Measurements from ENCODE around the gene CRYBG1. TPM values are rescaled to one million over a fixed set of nuclear protein-coding genes. Genes with fewer than 3 reads are reported as not detected.
"Not testable (repeated sequence)": the region's sequence is repeated elsewhere in the genome, so short reads cannot be mapped to it uniquely, and the experiment has no call there.

Gene CRYBG1
- total RNA-seq, 2 donors from 2014 or later, result 2.5 to 2.7 TPM

GRCh38 chr6:106579281-106579680 is 218.8 kb downstream of the CRYBG1 start:
- Histone ChIP-seq H3K9ac (ENCODE audit: extremely low read depth, low read length, poor library complexity, severe bottlenecking) (no peak overlapping the region), H3K4me1 (ENCODE audit: control insufficient read depth, insufficient read depth, low read length) (no peaks in the 10 kb centered on the region), H3K4me3 (ENCODE audit: low read length) (no peak overlapping the region), H3K27me3 (ENCODE audit: control insufficient read depth, insufficient read depth, low read length, poor library complexity, severe bottlenecking) (no peaks in the 10 kb centered on the region), H3K27ac (ENCODE audit: low read depth, low read length) (no peak overlapping the region), H3K36me3 (ENCODE audit: control insufficient read depth, insufficient read depth, low read length) (no peaks in the 10 kb centered on the region), H3K9me3 (ENCODE audit: control insufficient read depth, low read length) (no peaks in the 10 kb centered on the region)
- 94 to 95% methylated on average over 2 of the region's 2 CpGs for WGBS, 2 experiments (ENCODE audit: insufficient coverage in 1 of 2, insufficient read length in 1 of 2)
- Mint-ChIP-seq H3K9me3 (no peaks in the 10 kb centered on the region), H3K27me3 (ENCODE audit: insufficient read depth) (no peaks in the 10 kb centered on the region), H3K27ac (no peak overlapping the region), H3K4me1 (peaks cover 1% of the 10 kb centered on the region), H3K4me3 (no peak overlapping the region), H3K36me3 (ENCODE audit: low read depth) (peaks cover 4% of the 10 kb centered on the region)
- no peak for TF ChIP-seq CTCF (conservative IDR thresholded peaks at IDR 0.05)
- DNase-seq, result no peak

- H3K27me3 ChIP-seq (ENCODE audit: control insufficient read depth, insufficient read depth, low read length, poor library complexity, severe bottlenecking), result no peaks in the 10 kb centered on the region
- TF ChIP-seq CTCF (conservative IDR thresholded peaks at IDR 0.05), result no peak
- H3K4me1 Mint-ChIP-seq, result peaks cover 13% of the 10 kb centered on the region
- no peak overlapping the region for H3K27ac ChIP-seq (ENCODE audit: low read depth, low read length)
- no peaks in the 10 kb centered on the region for H3K9me3 ChIP-seq (ENCODE audit: control insufficient read depth, low read length)
- no peak overlapping the region for H3K9ac ChIP-seq (ENCODE audit: extremely low read depth, low read length, poor library complexity, severe bottlenecking)
- H3K4me1 ChIP-seq (ENCODE audit: control insufficient read depth, insufficient read depth, low read length), result no peaks in the 10 kb centered on the region
- WGBS, 2 experiments (ENCODE audit: insufficient coverage in 1 of 2, insufficient read length in 1 of 2), result 90 to 92% methylated on average over 1 of the region's 1 CpG
- H3K36me3 Mint-ChIP-seq (ENCODE audit: low read depth), result peaks cover 4% of the 10 kb centered on the region
- H3K4me3 ChIP-seq (ENCODE audit: low read length), result no peak overlapping the region
- DNase-seq, result no peak
- H3K27ac Mint-ChIP-seq, result peak overlapping the region; percentile 6
- no peaks in the 10 kb centered on the region for H3K36me3 ChIP-seq (ENCODE audit: control insufficient read depth, insufficient read depth, low read length)
- no peaks in the 10 kb centered on the region for H3K27me3 Mint-ChIP-seq (ENCODE audit: insufficient read depth)
- no peak overlapping the region for H3K4me3 Mint-ChIP-seq
- no peaks in the 10 kb centered on the region for H3K9me3 Mint-ChIP-seq
Observed at GRCh38 chr6:106581468-106581867, 221.0 kb downstream of the CRYBG1 start.

GRCh38 chr6:106586815-106587415 is 226.4 kb downstream of the CRYBG1 start:
- Mint-ChIP-seq H3K36me3 (ENCODE audit: low read depth) (peaks cover 10% of the 10 kb centered on the region), H3K27ac (no peak overlapping the region), H3K9me3 (no peaks in the 10 kb centered on the region), H3K27me3 (ENCODE audit: insufficient read depth) (no peaks in the 10 kb centered on the region), H3K4me3 (no peak overlapping the region), H3K4me1 (peaks cover 16% of the 10 kb centered on the region)
- no peaks in the 10 kb centered on the region for H3K9me3 ChIP-seq (ENCODE audit: control insufficient read depth, low read length)
- no peak overlapping the region for H3K9ac ChIP-seq (ENCODE audit: extremely low read depth, low read length, poor library complexity, severe bottlenecking)
- no peak for TF ChIP-seq CTCF (conservative IDR thresholded peaks at IDR 0.05)
- no peaks in the 10 kb centered on the region for H3K4me1 ChIP-seq (ENCODE audit: control insufficient read depth, insufficient read depth, low read length)
- H3K27ac ChIP-seq (ENCODE audit: low read depth, low read length), result no peak overlapping the region
- 90 to 91% methylated on average over 2 to 4 of the region's 4 CpGs for WGBS, 2 experiments (ENCODE audit: insufficient coverage in 1 of 2, insufficient read length in 1 of 2)
- H3K4me3 ChIP-seq (ENCODE audit: low read length), result no peak overlapping the region
- no peak for DNase-seq
- no peaks in the 10 kb centered on the region for H3K36me3 ChIP-seq (ENCODE audit: control insufficient read depth, insufficient read depth, low read length)
- H3K27me3 ChIP-seq (ENCODE audit: control insufficient read depth, insufficient read depth, low read length, poor library complexity, severe bottlenecking), result no peaks in the 10 kb centered on the region

- not testable (repeated sequence) for H3K27me3 ChIP-seq (ENCODE audit: control insufficient read depth, insufficient read depth, low read length, poor library complexity, severe bottlenecking)
Observed at GRCh38 chr6:106588937-106589336, 228.4 kb downstream of the CRYBG1 start.

More at GRCh38 chr6:106588937-106589336, 228.4 kb downstream of the CRYBG1 start:
- H3K4me1 Mint-ChIP-seq, result peaks cover 16% of the 10 kb centered on the region
- H3K9me3 Mint-ChIP-seq; H3K36me3 ChIP-seq (ENCODE audit: control insufficient read depth, insufficient read depth, low read length); H3K36me3 Mint-ChIP-seq (ENCODE audit: low read depth); H3K4me3 ChIP-seq (ENCODE audit: low read length); H3K27me3 Mint-ChIP-seq (ENCODE audit: insufficient read depth); DNase-seq; H3K4me3 Mint-ChIP-seq; H3K9me3 ChIP-seq (ENCODE audit: control insufficient read depth, low read length); H3K27ac Mint-ChIP-seq; H3K4me1 ChIP-seq (ENCODE audit: control insufficient read depth, insufficient read depth, low read length); H3K9ac ChIP-seq (ENCODE audit: extremely low read depth, low read length, poor library complexity, severe bottlenecking); H3K27ac ChIP-seq (ENCODE audit: low read depth, low read length): not testable (repeated sequence)
- WGBS, 2 experiments (ENCODE audit: insufficient coverage in 1 of 2, insufficient read length in 1 of 2), result 75% methylated on average over 4 of the region's 5 CpGs; no CpG with 5 or more reads in 1 of the 2 experiments

Measured in endodermal cell (in vitro differentiated cells).